C4-2B (cell line): Measurements from ENCODE around the gene CEACAM18.

Experiments
- CTCF ChIP-seq: fragments of 450-650 bp; conservative IDR thresholded peaks from 2 replicates; pipeline ENCODE4 v1.5.1; 2017; ENCODE audit warnings: mild to moderate bottlenecking
- ZFX ChIP-seq: fragments of 450-650 bp; IDR thresholded peaks from 2 replicates; pipeline ENCODE4 v1.6.1; 2017

DNA sequence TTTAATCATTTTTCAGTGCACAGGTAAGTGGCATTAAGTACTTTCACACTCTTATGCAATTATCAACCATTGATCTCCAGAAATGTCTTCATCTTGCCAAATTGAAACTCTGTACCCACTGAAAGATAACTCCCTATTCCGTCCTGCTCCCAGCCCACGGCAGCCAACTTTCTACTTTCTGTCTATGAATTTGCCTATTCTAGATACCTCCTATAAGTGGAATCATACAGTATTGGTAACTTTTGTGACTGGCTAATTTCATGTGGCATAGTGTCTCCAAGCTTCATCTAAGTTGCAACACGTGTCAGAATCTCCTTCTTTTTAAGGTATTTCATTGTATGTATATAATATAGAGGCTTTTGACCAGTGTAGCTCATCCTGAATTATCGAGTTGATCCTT lies 5.7 kb upstream of the CEACAM18 start:
- no peak for TF ChIP-seq ZFX
- no peak for TF ChIP-seq CTCF
